DND-41 (cell line): ENCODE results near the gene TMOD3.

Experiments used
- ATAC-seq: fragments of 200-7000 bp; cut with Tn5 transposase; 3 replicates; pipeline ENCODE4 v1.9.1; 2021; ENCODE audit warnings: low read depth; ENCODE audit not compliant: insufficient read depth
- DNase-seq: peaks from one replicate; pipeline ENCODE4 v3.0.0-alpha.2; 2020
- H2AFZ ChIP-seq: 2 replicates; pipeline ENCODE4 v1.6.0; 2012; ENCODE audit warnings: low read depth, low read length
- H3K27ac ChIP-seq: 2 replicates; pipeline ENCODE4 v1.5.1; 2012; ENCODE audit warnings: low read length, inconsistent platforms
- H3K27me3 ChIP-seq: fragments of 200-600 bp; sonication (generic); 2 replicates; pipeline ENCODE4 v1.6.0; 2012; ENCODE audit warnings: low read length, mild to moderate bottlenecking, inconsistent platforms; ENCODE audit not compliant: insufficient read depth, poor library complexity
- H3K36me3 ChIP-seq: 2 replicates; pipeline ENCODE4 v1.5.1; 2012; ENCODE audit warnings: low read length, inconsistent platforms; ENCODE audit not compliant: insufficient read depth
- H3K4me1 ChIP-seq: 2 replicates; pipeline ENCODE4 v1.5.1; 2012; ENCODE audit warnings: mild to moderate bottlenecking, low read length; ENCODE audit not compliant: insufficient read depth
- H3K4me2 ChIP-seq: 2 replicates; pipeline ENCODE4 v1.6.0; 2012; ENCODE audit warnings: mild to moderate bottlenecking, moderate library complexity, low read length, inconsistent platforms; ENCODE audit not compliant: insufficient read depth
- H3K4me3 ChIP-seq, 2 experiments: fragments of 200-600 bp in 1 of 2; shearing (Covaris generic) in 1 of 2; 2 replicates each; pipeline ENCODE4 v1.5.1; 2012 to 2016; ENCODE audit warnings: inconsistent platforms in 2 of 2, low read length in 2 of 2, mild to moderate bottlenecking in 2 of 2, low read depth in 1 of 2, moderate library complexity in 1 of 2
- H3K79me2 ChIP-seq: 2 replicates; pipeline ENCODE4 v1.6.0; 2012; ENCODE audit warnings: low read length, inconsistent platforms; ENCODE audit not compliant: insufficient read depth
- H3K9ac ChIP-seq: 2 replicates; pipeline ENCODE4 v1.6.0; 2012; ENCODE audit warnings: low read depth, mild to moderate bottlenecking, inconsistent platforms, low read length, moderate library complexity
- H3K9me3 ChIP-seq: 2 replicates; pipeline ENCODE4 v1.5.1; 2012; ENCODE audit warnings: low read length, moderate library complexity, mild to moderate bottlenecking, inconsistent platforms; ENCODE audit not compliant: insufficient read depth, severe bottlenecking
- H4K20me1 ChIP-seq: 2 replicates; pipeline ENCODE4 v1.6.0; 2012; ENCODE audit warnings: low read length; ENCODE audit not compliant: insufficient read depth
- EZH2 ChIP-seq: IDR thresholded peaks from 3 replicates; pipeline ENCODE4 v1.6.1; 2012; ENCODE audit warnings: borderline replicate concordance, low read depth, mild to moderate bottlenecking, moderate library complexity, low read length, inconsistent platforms; ENCODE audit not compliant: severe bottlenecking
- TF ChIP-seq, protein P1 (sequence below): IDR thresholded peaks from 2 replicates; pipeline ENCODE4 v1.5.1; 2012; ENCODE audit warnings: borderline replicate concordance, low read length, moderate library complexity, mild to moderate bottlenecking; ENCODE audit not compliant: poor library complexity, severe bottlenecking; ENCODE audit errors: extremely low read depth

The TMOD3 gene

DNA sequence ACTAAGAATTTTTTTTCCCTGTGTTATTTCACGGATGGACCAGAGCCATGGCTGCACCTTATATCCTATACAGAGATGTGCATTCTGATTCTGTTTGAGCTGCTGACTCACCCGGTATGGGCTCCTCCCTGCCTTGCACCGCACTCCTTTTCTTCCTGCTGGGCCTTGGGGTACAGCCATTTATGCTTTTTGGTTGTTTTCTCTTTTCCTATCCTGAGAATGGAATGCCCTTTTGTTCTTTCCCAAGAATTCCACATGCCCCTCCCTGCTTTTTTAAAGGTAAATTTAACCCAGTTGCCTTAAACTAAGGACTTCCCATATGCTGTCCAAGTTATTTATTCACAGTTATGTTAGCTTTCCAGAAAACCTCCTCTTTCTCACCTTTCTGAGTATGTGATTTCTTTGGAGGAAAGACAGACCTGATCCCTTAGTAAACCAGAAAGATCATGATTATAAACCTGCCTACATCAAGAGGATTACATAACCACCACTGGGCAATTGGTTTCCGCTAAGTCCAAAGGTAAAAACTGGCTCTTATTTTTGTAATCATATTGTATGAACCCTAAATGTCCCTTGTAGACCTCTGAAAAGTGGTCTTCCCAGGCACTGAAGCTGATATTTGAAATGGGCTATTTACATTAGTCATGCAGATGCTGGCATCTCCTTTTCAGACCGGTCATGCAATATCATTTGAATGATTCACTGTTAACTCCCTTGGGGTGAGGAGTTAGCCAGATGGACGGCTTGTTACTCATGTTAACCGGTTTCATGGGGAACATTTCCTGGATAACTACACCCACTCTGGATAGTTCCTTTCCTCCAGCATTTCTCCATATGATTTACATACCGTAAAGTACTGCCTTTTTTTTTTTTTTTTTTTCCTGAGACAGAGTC lies 45.5 kb downstream of the TMOD3 start:
- Histone ChIP-seq H3K4me3 (no peak overlapping the region), H3K9ac (no peak overlapping the region)

DNA sequence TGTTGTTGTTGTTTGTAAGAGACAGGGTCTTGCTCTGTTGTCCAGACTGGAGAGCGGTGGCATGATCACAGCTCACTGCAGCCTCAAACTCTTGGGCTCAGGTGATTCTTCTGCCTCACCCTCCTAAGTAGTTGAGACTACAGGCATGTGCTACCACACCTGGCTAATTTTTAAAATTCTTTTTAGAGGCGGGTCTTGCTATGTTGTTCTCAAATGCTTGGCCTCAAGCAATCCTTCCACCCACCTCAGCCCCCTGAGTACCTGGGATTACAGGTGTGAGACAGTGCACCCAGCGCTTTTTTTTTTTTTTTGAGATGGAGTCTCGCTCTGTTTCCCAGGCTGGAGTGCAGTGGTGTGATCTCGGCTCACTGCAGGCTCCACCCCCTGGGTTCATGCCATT lies 46.7 kb downstream of the TMOD3 start:
- no peak overlapping the region for H3K9ac ChIP-seq
- H3K9me3 ChIP-seq = no peaks in the 10 kb centered on the region
- TF ChIP-seq, protein P1, sequence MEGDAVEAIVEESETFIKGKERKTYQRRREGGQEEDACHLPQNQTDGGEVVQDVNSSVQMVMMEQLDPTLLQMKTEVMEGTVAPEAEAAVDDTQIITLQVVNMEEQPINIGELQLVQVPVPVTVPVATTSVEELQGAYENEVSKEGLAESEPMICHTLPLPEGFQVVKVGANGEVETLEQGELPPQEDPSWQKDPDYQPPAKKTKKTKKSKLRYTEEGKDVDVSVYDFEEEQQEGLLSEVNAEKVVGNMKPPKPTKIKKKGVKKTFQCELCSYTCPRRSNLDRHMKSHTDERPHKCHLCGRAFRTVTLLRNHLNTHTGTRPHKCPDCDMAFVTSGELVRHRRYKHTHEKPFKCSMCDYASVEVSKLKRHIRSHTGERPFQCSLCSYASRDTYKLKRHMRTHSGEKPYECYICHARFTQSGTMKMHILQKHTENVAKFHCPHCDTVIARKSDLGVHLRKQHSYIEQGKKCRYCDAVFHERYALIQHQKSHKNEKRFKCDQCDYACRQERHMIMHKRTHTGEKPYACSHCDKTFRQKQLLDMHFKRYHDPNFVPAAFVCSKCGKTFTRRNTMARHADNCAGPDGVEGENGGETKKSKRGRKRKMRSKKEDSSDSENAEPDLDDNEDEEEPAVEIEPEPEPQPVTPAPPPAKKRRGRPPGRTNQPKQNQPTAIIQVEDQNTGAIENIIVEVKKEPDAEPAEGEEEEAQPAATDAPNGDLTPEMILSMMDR = no peak
- no peak for TF ChIP-seq EZH2
- no peak overlapping the region for H3K27ac ChIP-seq
- H3K4me2 ChIP-seq = no peak overlapping the region
- H2AFZ ChIP-seq = no peak overlapping the region
- ATAC-seq (no peak), DNase-seq (no peak)
- no peaks in the 10 kb centered on the region for H3K4me1 ChIP-seq
- H4K20me1 ChIP-seq = 0 out of 2 replicates have a peak, but pooled peaks cover 2% of the 10 kb centered on the region
- H3K4me3 ChIP-seq = no peak overlapping the region
- peaks cover 35% of the 10 kb centered on the region for H3K36me3 ChIP-seq
- H3K27me3 ChIP-seq = no peaks in the 10 kb centered on the region
- peaks cover 6% of the 10 kb centered on the region for H3K79me2 ChIP-seq

More for the DNA sequence above, 45.5 kb downstream of the TMOD3 start:
- Histone ChIP-seq H3K27ac (no peak overlapping the region), H3K4me2 (no peak overlapping the region), H3K4me1 (no peaks in the 10 kb centered on the region), H3K9me3 (no peaks in the 10 kb centered on the region), H3K27me3 (no peaks in the 10 kb centered on the region), H4K20me1 (0 out of 2 replicates have a peak, but pooled peaks cover 2% of the 10 kb centered on the region), H3K79me2 (no peaks in the 10 kb centered on the region), H3K36me3 (peaks cover 42% of the 10 kb centered on the region), H2AFZ (no peak overlapping the region)
- TF ChIP-seq EZH2 = no peak
- TF ChIP-seq, protein P1 = no peak
- no peak for DNase-seq
- ATAC-seq = no peak

DNA sequence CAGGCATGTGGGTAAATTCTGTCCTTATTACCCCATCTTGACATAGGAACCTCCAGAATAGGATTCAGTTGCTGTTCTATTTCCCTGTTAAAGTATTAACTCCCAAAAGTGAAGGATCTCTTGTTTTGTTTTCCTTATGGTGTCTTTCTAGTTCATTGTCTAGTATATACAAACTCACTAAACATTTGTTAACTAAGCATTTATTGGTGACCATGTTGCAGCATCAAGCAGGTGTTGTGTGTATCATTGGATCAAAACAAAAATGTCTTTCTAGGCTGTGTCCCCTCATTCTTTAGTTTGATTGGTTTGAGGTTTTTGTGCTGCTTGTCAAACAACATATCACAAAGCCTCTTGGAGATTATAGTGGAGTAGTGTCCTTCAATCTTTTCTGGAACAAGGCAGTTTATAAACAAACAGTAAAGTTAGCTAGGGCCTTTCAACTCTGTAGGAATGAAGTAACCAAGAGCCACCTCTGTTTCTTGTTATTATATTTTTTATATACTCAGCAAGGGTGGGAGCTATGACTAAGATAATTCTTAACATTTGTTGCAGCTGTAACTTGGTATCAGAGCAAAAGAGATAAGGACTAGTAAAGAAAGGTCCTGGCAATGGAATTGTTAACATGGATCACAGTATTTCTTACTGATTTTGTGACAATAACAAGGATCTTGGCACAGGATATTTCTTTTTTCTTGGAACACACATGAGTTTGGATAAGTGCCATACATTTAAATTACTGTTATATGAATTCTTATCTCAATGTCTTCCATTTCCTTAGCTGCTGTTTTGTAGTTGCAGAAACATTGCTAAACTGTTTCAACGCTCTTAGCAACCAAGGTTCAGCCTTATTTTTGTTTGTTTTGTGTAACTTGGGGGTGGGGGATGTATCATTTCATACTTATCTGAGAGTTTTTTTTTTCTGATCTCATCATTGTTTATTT lies 49.3 kb downstream of the TMOD3 start:
- no peak overlapping the region for H3K4me2 ChIP-seq
- no peak for DNase-seq

More for the DNA sequence above, 49.3 kb downstream of the TMOD3 start:
- H3K79me2 ChIP-seq = peaks cover 6% of the 10 kb centered on the region
- TF ChIP-seq EZH2 = no peak
- TF ChIP-seq, protein P1 = no peak
- H3K36me3 ChIP-seq = peaks cover 18% of the 10 kb centered on the region; the same call in 1 of the 2 replicates
- H4K20me1 ChIP-seq = 0 out of 2 replicates have a peak, but pooled peaks cover 2% of the 10 kb centered on the region
- H3K9ac ChIP-seq = no peak overlapping the region
- H3K27me3 ChIP-seq = no peaks in the 10 kb centered on the region
- H3K27ac ChIP-seq = no peak overlapping the region
- no peaks in the 10 kb centered on the region for H3K9me3 ChIP-seq
- H2AFZ ChIP-seq = no peak overlapping the region
- no peak overlapping the region for H3K4me3 ChIP-seq
- ATAC-seq = no peak
- no peaks in the 10 kb centered on the region for H3K4me1 ChIP-seq
